NOMO-1 treated with dmso at 0.1 percent for 144 hours (cell line): ENCODE measurements around the gene TUFT1.

ENCODE experiments used
- DNase-seq: peaks from one replicate; lab custom pipeline; 2025; ENCODE audit not compliant: unreplicated experiment; lab: John Stamatoyannopoulos, UW

The TUFT1 gene, protein sequence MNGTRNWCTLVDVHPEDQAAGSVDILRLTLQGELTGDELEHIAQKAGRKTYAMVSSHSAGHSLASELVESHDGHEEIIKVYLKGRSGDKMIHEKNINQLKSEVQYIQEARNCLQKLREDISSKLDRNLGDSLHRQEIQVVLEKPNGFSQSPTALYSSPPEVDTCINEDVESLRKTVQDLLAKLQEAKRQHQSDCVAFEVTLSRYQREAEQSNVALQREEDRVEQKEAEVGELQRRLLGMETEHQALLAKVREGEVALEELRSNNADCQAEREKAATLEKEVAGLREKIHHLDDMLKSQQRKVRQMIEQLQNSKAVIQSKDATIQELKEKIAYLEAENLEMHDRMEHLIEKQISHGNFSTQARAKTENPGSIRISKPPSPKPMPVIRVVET

GRCh38 chr1:151540021-151540981 is at the start of gene TUFT1:
Gene TUFT1 (plus strand): TSS chr1:151540309. CDS start chr1:151540367, 58 bp downstream.
- DNase-seq, result peak; percentile 85

DNA sequence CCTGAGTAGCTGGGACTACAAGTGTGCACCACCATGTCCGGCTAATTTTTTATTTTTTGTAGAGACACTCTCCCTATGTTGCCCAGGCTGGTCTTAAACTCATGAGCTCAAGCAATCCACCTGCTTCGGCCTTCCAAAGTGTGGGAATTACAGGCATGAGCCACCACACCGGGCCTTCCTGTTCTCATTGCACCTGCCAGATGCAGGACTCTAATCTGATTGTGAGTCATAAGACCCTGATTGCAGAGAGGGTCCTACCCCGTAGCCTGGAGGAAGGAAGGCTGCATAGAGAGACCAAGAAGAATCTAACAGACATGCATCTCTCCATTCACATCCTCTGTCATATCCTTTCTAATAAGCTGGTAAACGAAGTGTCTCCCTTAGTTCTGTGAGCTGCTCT is 48.5 kb upstream of the TUFT1 start:
- DNase-seq, result no peak

DNA sequence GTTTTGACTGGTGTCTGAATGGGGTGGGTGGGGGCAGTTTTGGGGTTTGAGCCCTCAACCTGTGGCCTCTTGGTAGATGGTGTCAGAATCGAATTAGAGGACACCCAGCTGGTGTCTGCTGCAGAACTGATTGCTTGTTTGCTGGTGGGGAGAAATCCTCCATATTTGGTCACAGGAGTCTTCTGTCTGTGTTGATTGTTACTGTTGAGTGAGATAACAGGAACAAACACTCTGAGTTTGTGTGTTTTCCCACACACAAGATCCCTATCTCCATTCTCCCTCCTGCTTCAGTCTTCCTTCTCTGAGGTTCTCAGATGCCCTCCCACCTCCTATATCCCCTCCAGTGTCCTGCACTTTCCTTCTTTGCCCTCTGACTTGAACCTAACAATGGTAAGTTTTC is 48.0 kb upstream of the TUFT1 start:
- no peak for DNase-seq

- no peak for DNase-seq
These were observed 47.1 kb upstream of the TUFT1 start for GRCh38 chr1:151493042-151493441.

DNA sequence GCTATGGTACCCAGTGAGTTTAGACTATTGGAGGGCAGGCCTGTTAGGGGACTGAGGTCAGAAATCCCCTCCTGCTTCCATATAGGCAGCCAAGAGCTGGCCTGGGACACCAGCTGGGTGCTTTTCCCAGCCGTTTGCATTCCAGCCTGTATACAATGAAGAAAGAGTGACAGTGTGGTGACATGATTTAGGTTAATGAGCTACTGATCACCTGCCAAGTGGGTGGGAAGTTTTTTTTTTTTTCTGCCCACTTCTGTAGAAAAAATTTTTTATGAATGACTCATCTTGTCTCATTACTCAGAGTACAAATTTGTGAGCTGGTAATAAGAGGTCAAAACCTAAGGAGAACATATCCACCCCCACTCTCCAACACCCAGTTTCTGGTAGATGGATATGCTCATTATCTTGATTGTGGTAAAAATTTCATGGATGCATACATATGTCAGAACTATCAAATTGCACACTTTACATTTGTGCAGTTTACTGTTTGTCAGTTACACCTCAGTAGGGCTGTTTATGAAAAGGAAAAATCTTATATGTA is 45.3 kb upstream of the TUFT1 start:
- no peak for DNase-seq

DNA sequence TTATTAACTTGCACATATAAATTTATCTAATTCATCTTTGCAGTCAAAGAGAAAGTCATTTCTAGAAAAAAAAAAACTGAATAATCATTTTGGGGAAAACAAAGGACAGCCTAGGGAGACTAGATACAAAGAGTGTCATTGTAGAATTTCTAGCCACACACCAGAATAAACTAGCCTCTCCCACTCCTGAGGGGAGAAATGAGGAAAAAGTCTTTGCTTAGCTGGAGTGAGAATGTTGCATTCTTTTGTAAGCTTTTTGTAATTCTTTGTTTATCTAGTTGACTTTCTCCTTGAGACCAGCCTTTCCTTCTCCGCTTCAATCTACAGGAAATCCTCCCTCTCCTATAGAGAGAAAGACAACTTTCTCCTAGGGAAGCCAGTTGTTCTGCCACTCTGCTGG is 44.8 kb upstream of the TUFT1 start:
- no peak for DNase-seq

- DNase-seq, result no peak
These were observed 40.7 kb upstream of the TUFT1 start for GRCh38 chr1:151499365-151499764.

DNA sequence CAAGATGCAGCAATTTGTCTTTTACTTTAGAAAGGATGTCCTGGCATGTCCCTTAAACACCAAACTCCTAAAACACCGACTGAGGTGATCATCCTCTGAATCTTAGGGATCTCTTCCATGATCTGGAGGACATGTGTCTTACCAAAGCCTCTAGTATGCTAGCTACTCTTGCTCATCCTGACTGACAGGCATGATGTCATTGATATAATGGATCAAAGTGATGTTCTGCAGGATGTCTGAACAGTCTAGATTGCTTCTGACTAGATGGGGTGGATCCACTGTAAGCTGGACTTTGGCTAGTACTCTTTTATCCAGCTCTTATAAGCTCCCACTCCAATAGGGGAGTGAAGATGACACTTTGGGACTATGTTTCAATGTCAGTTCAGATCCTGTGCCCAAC is 40.2 kb upstream of the TUFT1 start:
- no peak for DNase-seq

- DNase-seq, result no peak
These were observed 38.6 kb upstream of the TUFT1 start for GRCh38 chr1:151501474-151501873.

- DNase-seq, result no peak
These were observed 37.9 kb upstream of the TUFT1 start for GRCh38 chr1:151502035-151502700.

DNA sequence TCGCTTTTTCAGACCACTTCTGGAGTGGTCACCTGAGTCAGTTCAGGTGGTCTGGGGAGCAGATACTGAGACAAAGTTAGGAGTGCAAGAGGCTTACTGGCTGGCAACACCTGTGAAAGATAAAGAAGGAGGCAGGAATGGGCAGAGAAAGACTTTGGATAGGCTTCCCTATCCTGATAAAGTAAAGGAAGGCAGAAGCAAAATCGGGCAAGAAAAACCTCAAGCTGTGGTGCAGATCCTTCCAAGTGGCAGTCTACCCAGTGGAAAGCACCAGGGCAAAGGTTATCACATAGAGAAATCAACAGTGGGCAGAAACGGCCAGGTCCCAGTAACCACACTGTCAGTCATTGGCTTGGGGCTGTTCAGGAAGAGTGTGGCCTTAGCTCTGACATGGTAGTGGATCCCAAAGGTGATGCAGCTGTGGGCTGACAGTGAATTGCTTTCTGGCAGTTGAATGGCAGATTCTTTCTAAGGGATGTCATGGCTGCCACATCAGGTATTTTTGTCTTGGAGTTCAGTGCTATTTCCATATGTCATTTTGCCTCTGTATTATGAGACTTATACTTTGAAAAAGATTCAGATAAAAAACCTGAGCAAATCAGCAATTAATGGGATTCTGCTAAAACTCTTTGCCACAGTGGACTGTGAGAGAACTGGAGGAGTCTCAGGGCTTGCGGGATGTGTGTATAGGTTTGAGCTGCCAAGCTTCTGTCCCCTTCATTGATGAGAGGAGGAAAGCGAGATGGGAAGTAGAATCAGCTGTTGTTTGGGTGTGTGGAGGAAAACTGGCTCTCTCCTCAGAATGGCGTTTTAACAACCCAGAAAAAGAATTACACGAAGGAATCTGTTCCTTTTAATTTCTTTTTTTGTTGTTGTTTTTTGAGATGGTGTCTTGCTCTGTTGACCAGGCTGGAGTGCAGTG is 37.0 kb upstream of the TUFT1 start:
- no peak for DNase-seq

- DNase-seq, result no peak
These were observed 35.9 kb upstream of the TUFT1 start for GRCh38 chr1:151504252-151504651.

GRCh38 chr1:151504759-151505158 is 35.4 kb upstream of the TUFT1 start:
- DNase-seq, result no peak

GRCh38 chr1:151508833-151509232 is 31.3 kb upstream of the TUFT1 start:
- DNase-seq, result no peak

- DNase-seq, result no peak
These were observed 30.6 kb upstream of the TUFT1 start for GRCh38 chr1:151509350-151510019.

GRCh38 chr1:151510020-151510405 is 30.1 kb upstream of the TUFT1 start:
- no peak for DNase-seq

DNA sequence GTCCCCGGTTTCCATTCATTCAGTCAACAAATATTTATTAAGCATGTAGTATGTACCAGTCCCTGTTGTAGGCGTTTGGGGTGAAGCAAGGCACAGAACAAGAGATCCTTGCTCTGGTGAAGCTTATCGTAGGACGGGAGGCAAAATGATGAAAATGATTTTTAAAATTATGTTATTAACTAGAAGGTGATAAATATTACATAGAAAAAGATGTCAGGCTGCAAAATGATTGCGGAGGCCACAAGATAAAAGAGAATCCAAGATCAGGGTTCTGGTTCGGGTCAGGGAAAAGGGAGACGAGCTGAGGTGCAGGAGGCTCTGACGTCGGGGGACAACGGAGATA is 29.5 kb upstream of the TUFT1 start:
- no peak for DNase-seq

DNA sequence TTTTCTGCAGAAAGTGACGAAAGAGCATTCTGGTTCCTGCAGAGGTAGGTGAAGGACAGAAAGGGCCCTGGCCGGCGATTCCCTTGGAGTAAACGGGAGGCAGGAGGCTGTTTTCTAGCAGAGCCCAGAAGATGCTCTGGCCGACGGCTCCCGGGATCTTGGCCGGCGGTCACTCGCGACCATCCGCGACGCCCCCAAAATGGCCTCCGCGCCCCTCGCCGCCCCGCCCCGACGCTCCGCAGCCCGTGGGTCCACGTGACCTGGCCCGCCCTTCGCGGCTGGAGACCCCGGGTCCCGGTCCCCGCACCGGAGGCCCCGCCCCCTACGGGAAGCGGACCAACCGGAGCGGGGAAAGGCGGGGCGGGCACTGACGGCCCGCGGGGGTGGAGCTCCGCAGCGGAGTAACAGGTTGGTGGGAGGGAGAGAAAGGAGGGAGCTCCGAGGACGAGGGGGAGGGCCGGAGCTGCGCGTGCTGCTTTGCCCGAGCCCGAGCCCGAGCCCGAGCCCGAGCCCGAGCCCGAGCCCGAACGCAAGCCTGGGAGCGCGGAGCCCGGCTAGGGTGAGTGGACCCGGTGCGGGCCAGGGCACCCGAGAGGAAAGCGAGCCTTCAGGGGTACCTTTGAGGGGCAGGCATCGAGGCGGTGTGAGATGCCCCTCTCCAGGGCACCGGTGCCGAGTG is 29.0 kb upstream of the TUFT1 start, which contains the start of gene CGN:
TSS of gene CGN (plus strand) at position 431 of the 679 bp plus-strand sequence. CDS start 7,133 bp downstream, outside the sequence.
- peak; percentile 57 for DNase-seq

DNA sequence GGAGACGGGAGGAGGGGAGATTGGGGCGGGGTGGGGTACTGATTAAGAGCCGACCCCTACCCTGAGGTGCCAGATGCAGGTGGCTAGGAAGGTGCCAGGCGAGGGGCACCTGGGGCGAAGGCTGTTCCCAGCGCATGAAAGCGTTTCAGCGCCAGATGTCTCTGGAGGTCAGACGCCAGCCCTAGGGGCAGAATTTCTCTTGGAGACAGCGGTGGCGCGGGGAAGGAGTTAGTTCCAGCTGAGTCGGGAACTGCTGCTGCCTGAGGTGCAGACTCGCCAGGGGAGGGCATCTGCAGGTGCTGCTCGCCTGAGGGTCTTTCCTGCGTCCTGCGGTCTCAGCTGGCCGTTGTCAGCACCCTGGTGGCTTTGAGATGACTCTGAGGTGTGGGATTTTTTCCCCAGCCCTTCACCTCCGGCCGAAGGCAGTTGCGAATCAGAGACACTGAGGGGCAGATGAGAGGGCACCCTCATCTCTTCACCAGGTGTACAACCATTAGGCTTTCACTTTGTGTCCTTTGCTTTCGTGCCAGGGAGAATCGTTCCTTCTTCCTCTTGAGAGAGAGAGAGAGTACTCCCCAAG is 28.4 kb upstream of the TUFT1 start:
- DNase-seq, result no peak
